Panc1 (cell line): ENCODE results near the gene C1orf159.

Experiments used
- CTCF ChIP-seq: fragments of 450-650 bp; IDR thresholded peaks from 2 replicates; pipeline ENCODE4 v1.5.1; 2017; ENCODE audit warnings: mild to moderate bottlenecking
- POLR2AphosphoS5 ChIP-seq: IDR thresholded peaks from 2 replicates; pipeline ENCODE4 v1.6.1; 2012; ENCODE audit warnings: mild to moderate bottlenecking, low read depth, low read length, moderate library complexity

DNA sequence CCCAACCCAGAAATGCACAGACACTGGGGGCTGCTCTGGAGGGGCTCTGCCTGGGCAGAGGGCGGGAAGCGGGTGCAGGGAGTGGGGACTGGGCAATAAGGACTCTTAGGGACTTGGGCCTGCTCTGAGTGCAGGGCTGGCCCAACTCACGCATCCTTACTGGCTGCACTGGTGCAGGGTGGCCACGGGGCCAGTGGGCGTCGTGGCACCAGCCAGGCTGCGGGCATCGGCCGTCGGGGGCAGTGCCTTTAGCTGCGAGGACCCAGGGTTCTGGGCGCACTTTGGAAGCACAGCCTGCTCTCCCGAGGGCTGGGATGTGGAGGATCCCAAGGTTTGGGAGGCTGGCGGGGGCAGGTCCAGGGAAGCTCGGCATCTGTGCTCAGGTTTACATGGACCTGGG is 30.7 kb upstream of the C1orf159 start:
- no peak for TF ChIP-seq POLR2AphosphoS5
- TF ChIP-seq CTCF, result no peak
